Esophagus muscularis mucosa (tissue), 4 donors: Measurements from ENCODE around the gene E2F7.

Experiments
- CTCF ChIP-seq, 3 experiments: fragments of 200-600 bp in 2 of 3; fragments of 450-650 bp in 1 of 3; sonication (generic) in 2 of 3; IDR thresholded peaks; one replicate each; pipeline ENCODE4 v1.5.1; 2017 to 2019; ENCODE audit warnings: antibody characterized with exemption in 3 of 3, mild to moderate bottlenecking in 2 of 3, moderate library complexity in 1 of 3
- EP300 ChIP-seq: sonication (generic); formaldehyde crosslinking; IDR thresholded peaks from one replicate; pipeline ENCODE4 v1.6.1; 2017; ENCODE audit warnings: antibody characterized with exemption
- POLR2A ChIP-seq: fragments of 450-650 bp; IDR thresholded peaks from one replicate; pipeline ENCODE4 v1.6.1; 2017; ENCODE audit warnings: antibody characterized with exemption, moderate library complexity, mild to moderate bottlenecking, low read depth

GRCh38 chr12:77070800-77071449, 5.6 kb upstream of the E2F7 start:
- TF ChIP-seq CTCF (IDR thresholded peaks at IDR 0.05): no peak
- TF ChIP-seq POLR2A: no peak
- TF ChIP-seq EP300: no peak
